ENCODE results near the gene TCF25. TPM values are rescaled to one million over a fixed set of nuclear protein-coding genes. Genes with fewer than 3 reads are reported as not detected.

TCF25 gene
- total and polyA plus RNA-seq, 3 donors from 2014 or later: 225 to 345 (median 334) TPM

DNA sequence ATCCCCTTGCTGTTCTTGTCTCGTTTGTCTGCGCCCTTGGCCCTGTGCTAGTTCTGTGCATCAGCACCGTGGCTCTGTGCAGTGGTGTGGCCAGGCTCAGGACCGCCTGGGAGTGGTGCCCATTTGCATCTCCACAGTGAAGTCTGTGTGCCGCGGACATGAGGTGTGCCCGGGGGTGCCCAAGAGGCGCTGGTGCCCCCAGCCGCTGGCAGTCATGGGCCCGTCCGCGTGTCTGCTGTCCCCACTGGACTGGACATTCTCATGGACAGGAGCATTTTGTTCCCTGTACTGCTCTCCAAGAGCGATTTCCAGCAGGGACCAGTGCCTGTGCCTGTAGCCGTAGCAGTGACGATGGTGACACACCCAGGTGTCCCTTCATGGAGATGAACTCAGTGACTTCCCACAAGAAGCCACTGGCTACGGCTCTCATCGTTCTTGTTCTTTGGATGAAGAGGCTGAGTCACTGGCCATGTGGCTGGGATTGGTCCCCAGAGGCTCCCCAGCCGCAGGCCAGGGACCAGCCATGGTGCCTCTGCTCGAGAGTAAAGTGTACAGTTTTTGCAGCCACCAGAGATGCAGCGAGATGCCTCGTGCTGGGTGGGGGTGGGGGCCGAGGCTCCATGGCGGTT, 32.2 kb downstream of the TCF25 start:
- DNase-seq: no peak
- Histone ChIP-seq H3K27ac (no peak overlapping the region), H3K4me1 (peaks cover 7% of the 10 kb centered on the region), H3K36me3 (ENCODE audit: low read depth, missing control alignments) (no peaks in the 10 kb centered on the region), H3K27me3 (no peaks in the 10 kb centered on the region), H3K9me3 (no peaks in the 10 kb centered on the region), H3K4me3 (no peak overlapping the region)
- WGBS, 2 donors: 88 to 92% methylated on average over 20 to 23 of the region's 23 CpGs
- no peak for TF ChIP-seq POLR2A (IDR thresholded peaks at IDR 0.05)
- no peak for TF ChIP-seq CTCF (IDR thresholded peaks at IDR 0.05)
- intact Hi-C loops (cut with DNase I; ENCODE audit: low total_unique reads): no loop called here

DNA sequence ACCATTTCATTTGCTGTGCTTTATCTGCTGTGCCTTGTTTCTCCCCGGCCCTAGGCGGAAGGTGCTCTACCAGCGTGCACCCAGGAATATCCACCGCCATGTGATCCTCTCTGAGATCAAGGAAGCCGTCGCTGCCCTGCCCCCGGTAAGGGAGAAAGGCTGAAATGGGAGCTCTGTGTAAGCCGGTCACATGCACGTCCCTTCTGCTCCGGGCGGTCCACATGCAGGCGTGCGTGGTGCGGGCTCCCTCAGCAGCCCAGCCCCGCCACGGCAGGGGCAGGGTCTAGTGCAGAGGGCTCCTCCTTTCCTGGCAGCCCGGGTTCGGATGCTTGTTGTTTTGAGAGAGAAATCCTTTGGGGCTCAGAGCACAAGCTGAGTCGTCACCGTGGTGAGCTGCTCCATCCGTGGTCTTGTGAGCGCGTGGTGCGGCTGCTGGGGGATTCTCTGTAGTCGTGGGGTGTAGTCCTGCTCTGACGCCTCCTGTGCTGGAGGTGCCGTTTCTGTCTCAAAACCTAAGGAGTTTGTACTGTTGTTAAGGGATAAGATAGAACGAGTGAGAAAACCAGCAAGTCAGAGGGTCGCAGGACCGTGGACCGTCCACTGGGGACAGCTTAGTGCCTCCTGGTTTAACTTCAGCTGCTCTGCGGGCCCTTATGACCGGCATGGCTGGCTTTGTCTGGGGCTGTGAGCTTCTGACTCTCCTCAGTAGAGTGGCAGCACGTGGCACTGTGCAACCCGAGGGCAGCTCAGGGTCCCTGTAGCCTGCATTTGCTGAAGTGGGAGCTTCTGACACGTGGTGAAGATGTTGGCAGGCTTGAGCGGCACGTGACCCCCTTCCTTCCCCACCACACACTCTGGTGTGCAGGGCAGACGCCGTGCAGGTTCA, 33.0 kb downstream of the TCF25 start:
- Histone ChIP-seq H3K4me3 (no peak overlapping the region), H3K9me3 (no peaks in the 10 kb centered on the region), H3K27ac (no peak overlapping the region), H3K27me3 (no peaks in the 10 kb centered on the region), H3K36me3 (ENCODE audit: low read depth, missing control alignments) (no peaks in the 10 kb centered on the region), H3K4me1 (peaks cover 7% of the 10 kb centered on the region)
- WGBS, 2 donors: 97% methylated on average over 35 to 40 of the region's 40 CpGs
- no peak for TF ChIP-seq POLR2A (IDR thresholded peaks at IDR 0.05)
- TF ChIP-seq CTCF (IDR thresholded peaks at IDR 0.05): no peak
- DNase-seq: no peak
- intact Hi-C loops (cut with DNase I; ENCODE audit: low total_unique reads): no loop called here

DNA sequence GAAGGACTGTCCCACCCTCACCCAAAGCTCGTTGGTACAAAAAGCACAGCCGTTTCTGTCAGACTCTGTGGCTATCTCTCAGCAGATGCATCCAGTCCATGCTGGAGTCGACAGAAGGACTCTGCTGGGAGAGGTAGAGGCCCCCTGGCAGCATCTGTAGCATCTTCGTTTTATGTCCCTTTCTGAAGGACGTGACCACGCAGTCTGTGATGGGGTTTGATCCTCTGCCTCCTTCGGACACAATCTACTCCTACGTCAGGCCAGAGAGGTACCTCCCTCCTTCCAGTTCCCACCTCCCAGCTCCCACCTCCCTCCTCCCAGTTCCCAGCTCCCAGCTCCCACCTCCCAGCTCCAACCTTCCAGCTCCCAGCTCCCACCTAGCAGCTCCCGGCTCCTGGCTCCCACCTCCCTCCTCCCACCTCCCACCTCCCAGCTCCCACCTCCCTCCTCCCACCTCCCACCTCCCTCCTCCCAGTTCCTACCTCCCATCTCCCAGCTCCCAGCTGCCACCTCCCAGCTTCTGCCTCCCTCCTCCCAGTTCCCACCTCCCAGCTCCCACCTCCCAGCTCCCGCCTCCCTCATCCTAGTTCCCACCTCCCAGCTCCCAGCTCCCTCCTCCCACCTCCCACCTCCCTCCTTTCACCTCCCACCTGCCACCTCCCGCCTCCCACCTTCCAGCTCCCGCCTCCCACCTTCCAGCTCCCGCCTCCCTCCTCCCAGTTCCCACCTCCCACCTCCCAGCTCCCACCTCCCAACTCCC, 33.8 kb downstream of the TCF25 start:
- H3K9me3 ChIP-seq: no peaks in the 10 kb centered on the region
- DNase-seq: no peak
- H3K27ac ChIP-seq: no peak overlapping the region
- no peaks in the 10 kb centered on the region for H3K36me3 ChIP-seq (ENCODE audit: low read depth, missing control alignments)
- H3K27me3 ChIP-seq: no peaks in the 10 kb centered on the region
- TF ChIP-seq CTCF (IDR thresholded peaks at IDR 0.05) (no peak), POLR2A (IDR thresholded peaks at IDR 0.05) (no peak)
- intact Hi-C loops (cut with DNase I; ENCODE audit: low total_unique reads): no loop called here
- H3K4me3 ChIP-seq: no peak overlapping the region
- 89 to 93% methylated on average over 13 of the region's 13 CpGs for WGBS, 2 donors
- peaks cover 7% of the 10 kb centered on the region for H3K4me1 ChIP-seq

GRCh38 chr16:89908236-89908635, 34.8 kb downstream of the TCF25 start:
- Histone ChIP-seq H3K27ac (no peak overlapping the region), H3K9me3 (no peaks in the 10 kb centered on the region), H3K36me3 (ENCODE audit: low read depth, missing control alignments) (no peaks in the 10 kb centered on the region), H3K27me3 (no peaks in the 10 kb centered on the region), H3K4me3 (no peak overlapping the region), H3K4me1 (peaks cover 7% of the 10 kb centered on the region)
- no peak for DNase-seq
- intact Hi-C loops (cut with DNase I; ENCODE audit: low total_unique reads): no loop called here
- no peak for TF ChIP-seq POLR2A (IDR thresholded peaks at IDR 0.05)
- TF ChIP-seq CTCF (IDR thresholded peaks at IDR 0.05): no peak
- 88 to 92% methylated on average over 4 of the region's 4 CpGs for WGBS, 2 donors

Measured in testis (tissue), 3 donors.